ENCODE results near the gene CEP95.

Gene CEP95

DNA sequence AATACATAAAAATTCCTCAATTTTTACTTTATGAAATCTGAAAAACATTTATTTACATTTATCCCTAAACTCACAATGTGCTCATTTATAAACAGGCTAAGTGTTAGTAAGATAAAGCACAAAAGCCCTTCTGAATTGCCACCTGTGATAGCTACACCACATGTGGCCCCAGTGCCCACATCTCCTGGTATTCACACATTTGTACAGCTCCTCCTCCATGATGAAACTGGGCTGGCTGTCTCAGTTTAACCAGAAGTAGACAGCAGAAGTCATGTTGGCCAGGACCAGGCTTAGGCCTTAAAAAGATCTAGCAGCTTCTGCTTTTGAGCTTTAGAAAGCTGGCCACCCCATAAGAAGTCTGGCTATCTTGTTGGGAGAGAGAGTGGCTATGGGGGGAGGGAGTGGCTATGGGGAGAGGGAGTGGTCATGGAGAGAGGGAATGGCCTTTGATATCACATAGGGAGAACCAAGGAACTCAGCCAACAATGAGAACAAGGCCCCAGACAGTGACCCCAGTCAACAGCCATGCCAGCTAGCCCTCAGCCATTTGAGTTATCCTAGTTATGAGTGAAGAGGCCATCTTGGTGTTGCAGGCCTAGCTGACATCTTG, 47.4 kb downstream of the CEP95 start:
- no peak overlapping the region for H3K4me3 ChIP-seq (replicated peaks; ENCODE audit: low read depth, low read length)
- TF ChIP-seq, protein P1, sequence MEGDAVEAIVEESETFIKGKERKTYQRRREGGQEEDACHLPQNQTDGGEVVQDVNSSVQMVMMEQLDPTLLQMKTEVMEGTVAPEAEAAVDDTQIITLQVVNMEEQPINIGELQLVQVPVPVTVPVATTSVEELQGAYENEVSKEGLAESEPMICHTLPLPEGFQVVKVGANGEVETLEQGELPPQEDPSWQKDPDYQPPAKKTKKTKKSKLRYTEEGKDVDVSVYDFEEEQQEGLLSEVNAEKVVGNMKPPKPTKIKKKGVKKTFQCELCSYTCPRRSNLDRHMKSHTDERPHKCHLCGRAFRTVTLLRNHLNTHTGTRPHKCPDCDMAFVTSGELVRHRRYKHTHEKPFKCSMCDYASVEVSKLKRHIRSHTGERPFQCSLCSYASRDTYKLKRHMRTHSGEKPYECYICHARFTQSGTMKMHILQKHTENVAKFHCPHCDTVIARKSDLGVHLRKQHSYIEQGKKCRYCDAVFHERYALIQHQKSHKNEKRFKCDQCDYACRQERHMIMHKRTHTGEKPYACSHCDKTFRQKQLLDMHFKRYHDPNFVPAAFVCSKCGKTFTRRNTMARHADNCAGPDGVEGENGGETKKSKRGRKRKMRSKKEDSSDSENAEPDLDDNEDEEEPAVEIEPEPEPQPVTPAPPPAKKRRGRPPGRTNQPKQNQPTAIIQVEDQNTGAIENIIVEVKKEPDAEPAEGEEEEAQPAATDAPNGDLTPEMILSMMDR (IDR thresholded peaks at IDR 0.05; ENCODE audit: low read length, missing control alignments): no peak
- DNase-seq (ENCODE audit: low read depth): no peak

DNA sequence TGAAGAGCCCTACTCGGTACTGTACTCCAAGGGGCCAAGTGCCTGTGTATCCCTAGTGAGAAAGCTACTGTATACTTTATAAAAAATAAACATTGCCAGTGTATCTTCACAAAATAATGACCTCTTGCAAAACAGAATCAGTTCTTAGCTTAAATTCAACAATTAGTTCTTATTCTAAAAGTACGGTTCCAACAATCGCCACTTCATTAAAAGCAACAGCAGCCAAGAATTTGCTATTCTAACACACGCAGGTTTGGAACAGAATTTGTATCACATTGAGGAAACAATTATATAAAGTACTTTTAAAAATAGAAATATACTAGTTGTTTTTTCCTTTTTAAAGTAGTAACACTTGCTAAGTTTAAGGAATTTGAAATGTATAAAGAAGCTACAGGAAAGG, 48.5 kb downstream of the CEP95 start:
- DNase-seq (ENCODE audit: low read depth): no peak
- TF ChIP-seq, protein P1 (IDR thresholded peaks at IDR 0.05; ENCODE audit: low read length, missing control alignments): no peak

DNA sequence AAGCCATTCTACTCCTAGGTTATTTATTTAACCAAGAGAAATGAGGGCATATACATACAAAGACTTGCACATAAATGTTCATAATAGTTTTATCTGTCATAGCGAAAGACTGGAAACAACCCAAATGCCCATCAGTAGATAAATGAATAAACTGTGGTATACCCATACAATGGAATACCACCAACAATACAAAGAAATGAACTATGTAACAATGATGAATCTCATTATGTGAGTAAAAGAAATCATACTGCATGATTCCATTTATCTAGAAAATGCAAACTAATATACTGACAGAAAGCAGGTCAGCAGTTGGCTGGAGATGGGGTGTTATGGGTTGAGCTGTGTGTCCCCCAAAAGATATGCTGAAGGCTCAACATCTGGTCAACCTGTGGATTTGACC, 57.3 kb downstream of the CEP95 start:
- DNase-seq (ENCODE audit: low read depth): no peak
- TF ChIP-seq, protein P1 (IDR thresholded peaks at IDR 0.05; ENCODE audit: low read length, missing control alignments): no peak
- no peak overlapping the region for H3K4me3 ChIP-seq (replicated peaks; ENCODE audit: low read depth, low read length)

More for the DNA sequence above, 48.5 kb downstream of the CEP95 start:
- no peak overlapping the region for H3K4me3 ChIP-seq (replicated peaks; ENCODE audit: low read depth, low read length)

DNA sequence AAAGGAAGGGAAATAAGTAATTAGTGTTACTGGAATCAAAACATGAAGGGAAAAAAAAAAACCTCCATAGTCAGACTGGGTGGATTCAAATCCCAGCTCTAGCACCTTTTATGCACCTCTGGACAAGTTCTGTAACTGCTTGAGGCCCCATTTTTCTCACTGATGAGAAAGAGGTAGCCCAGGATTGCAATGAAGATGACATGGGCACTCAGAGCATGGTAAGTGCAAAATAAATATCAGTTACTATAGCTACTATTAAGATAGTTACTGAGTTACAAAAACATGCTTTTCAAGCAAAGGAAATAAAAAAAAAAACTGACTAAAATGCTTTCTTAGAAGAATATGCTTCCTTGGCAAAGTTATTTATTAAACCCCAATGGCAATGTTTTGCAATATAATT, 58.8 kb downstream of the CEP95 start:
- peak; percentile 21 for DNase-seq (ENCODE audit: low read depth)
- TF ChIP-seq, protein P1 (IDR thresholded peaks at IDR 0.05; ENCODE audit: low read length, missing control alignments): no peak
- no peak overlapping the region for H3K4me3 ChIP-seq (replicated peaks; ENCODE audit: low read depth, low read length)

DNA sequence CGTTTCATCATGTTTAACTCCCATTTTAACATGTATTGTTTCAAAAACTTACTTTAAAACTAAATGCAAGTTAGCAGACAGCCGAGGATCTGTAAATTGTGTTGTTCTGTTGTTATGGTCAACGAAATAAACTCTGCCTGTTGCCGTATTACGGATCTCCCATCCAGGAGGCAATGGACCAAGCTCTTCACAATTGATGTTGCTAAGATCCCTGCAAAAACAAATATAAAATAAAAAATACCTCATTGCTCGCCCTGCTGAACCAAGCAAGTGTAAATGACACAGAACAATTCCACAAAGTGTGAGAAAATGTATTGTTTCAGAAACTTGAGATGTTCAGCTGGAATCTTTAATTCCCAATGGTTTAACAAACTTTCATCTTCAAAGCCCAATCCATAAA, 65.0 kb downstream of the CEP95 start:
- TF ChIP-seq, protein P1 (IDR thresholded peaks at IDR 0.05; ENCODE audit: low read length, missing control alignments): no peak
- no peak overlapping the region for H3K4me3 ChIP-seq (replicated peaks; ENCODE audit: low read depth, low read length)
- DNase-seq (ENCODE audit: low read depth): peak; percentile 10

DNA sequence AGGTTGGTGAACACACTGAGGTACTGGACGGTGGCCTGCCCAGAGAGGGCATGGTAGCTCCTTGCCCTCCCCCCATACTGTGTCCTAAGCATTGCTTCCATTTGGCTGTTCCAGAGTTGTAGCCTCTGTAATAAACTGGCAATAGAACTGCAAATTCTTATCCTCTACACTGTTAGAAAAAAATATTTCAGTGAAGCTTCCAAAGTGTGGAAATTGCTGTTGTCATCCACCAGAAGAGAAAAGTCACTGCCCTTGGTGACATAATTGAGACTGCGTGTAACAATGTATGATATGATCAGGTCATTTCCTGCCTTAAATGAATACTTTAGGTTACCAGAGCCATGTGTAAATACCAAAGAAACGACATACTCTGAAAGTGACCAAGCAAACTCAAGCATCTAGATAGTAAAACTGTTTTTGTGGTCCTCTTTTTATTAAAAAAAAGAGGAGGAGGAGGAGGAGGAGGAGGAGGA, 65.9 kb downstream of the CEP95 start:
- no peak overlapping the region for H3K4me3 ChIP-seq (replicated peaks; ENCODE audit: low read depth, low read length)
- peak; percentile 78 for DNase-seq (ENCODE audit: low read depth)
- TF ChIP-seq, protein P1 (IDR thresholded peaks at IDR 0.05; ENCODE audit: low read length, missing control alignments): no peak

DNA sequence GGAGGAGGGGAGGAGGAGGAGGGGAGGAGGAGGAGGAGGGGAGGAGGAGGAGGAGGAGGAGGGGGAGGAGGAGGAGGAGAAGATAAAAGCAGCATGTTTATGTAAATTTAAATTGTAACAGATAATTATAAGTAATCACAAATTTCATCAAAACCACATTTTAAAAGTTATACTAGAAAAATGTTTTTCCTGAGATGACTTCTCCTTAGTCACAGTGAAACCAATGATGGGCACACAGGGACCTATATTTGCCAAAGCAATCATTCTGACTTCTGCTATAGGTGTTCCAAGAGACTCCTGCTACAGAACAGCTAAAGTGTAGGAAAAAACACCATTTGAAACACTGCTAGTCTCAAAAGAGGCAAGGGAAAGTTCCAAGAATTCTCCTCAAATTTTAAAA, 66.4 kb downstream of the CEP95 start:
- no peak for DNase-seq (ENCODE audit: low read depth)
- TF ChIP-seq, protein P1 (IDR thresholded peaks at IDR 0.05; ENCODE audit: low read length, missing control alignments): no peak
- H3K4me3 ChIP-seq (replicated peaks; ENCODE audit: low read depth, low read length): no peak overlapping the region

Data from fibroblast of pulmonary artery (primary cell).